Left renal pelvis (tissue), 4 donors: ENCODE measurements around the gene LRRC25. TPM values are rescaled to one million over a fixed set of nuclear protein-coding genes. Genes with fewer than 3 reads are reported as not detected.

Experiments used
- DNase-seq, 4 donors: peaks; one replicate each; pipeline ENCODE4 v3.0.0-alpha.2; 2013; ENCODE audit warnings: low read depth in 4 of 4, low spot score in 3 of 4
- polyA plus RNA-seq, 4 donors: library from polyadenylated mRNA; unstranded; fragments of 120-200 nt; gene quantifications; one replicate each; pipeline ENCODE4 v1.2.1, GENCODE V29; 2013; ENCODE audit not compliant: insufficient read length in 4 of 4

The LRRC25 gene
- polyA plus RNA-seq, 4 donors, result 0.78 to 1.6 (median 1.1) TPM

- no peak for DNase-seq
Observed at GRCh38 chr19:18425515-18426415, 28.3 kb upstream of the LRRC25 start.

- DNase-seq, result no peak
Observed at GRCh38 chr19:18424890-18425514, 27.6 kb upstream of the LRRC25 start.

- DNase-seq, result no peak
Observed at GRCh38 chr19:18424122-18424889, 26.9 kb upstream of the LRRC25 start.

GRCh38 chr19:18423258-18424020 lies 26.0 kb upstream of the LRRC25 start:
- DNase-seq, result no peak

DNA sequence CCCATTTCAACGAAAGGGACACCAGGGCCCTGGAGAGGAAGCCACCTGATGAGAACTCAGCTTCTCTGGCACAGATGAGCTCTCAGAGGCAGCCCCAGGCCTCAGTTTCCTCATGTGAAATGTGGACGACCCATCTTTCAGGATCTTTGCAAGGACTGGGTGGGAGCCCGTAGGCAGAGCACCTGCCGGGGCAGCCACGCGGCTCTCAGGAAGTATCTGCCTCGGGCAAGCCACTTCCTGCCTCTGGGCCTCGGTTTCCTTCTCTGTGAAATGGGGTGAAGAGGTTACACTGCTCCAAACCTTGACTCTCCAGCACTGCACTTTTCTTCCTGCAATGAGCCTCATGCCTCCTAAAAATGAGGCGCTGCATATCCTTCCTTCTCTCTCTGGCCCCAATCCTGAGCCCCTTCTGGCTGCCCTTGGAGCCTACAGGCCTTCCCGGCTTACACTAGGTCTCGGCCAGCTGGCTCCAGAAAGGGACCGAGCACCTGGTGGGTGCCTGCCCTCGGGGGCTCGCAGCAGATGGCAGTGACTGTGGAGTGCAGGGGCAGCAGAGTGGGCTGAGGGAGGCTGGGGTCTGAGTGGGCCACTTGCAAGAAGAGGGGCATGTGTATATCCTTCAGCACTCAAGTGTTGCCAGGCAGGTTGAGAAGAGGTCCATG lies 25.2 kb upstream of the LRRC25 start:
- no peak for DNase-seq

- no peak for DNase-seq
Observed at GRCh38 chr19:18421371-18421959, 24.0 kb upstream of the LRRC25 start.

- DNase-seq, result no peak
Observed at GRCh38 chr19:18420930-18421329, 23.5 kb upstream of the LRRC25 start.

- DNase-seq, result no peak
Observed at GRCh38 chr19:18419699-18420460, 22.5 kb upstream of the LRRC25 start.

GRCh38 chr19:18419195-18419698 lies 21.8 kb upstream of the LRRC25 start, which contains the start of gene SSBP4:
SSBP4 (plus strand) TSS chr19:18419398; CDS start chr19:18419649, 251 bp downstream.
- no peak for DNase-seq

GRCh38 chr19:18418483-18419194 lies 21.2 kb upstream of the LRRC25 start:
- no peak for DNase-seq

GRCh38 chr19:18418029-18418482 lies 20.6 kb upstream of the LRRC25 start:
- no peak for DNase-seq

GRCh38 chr19:18417250-18418028 lies 20.0 kb upstream of the LRRC25 start:
- no peak for DNase-seq

DNA sequence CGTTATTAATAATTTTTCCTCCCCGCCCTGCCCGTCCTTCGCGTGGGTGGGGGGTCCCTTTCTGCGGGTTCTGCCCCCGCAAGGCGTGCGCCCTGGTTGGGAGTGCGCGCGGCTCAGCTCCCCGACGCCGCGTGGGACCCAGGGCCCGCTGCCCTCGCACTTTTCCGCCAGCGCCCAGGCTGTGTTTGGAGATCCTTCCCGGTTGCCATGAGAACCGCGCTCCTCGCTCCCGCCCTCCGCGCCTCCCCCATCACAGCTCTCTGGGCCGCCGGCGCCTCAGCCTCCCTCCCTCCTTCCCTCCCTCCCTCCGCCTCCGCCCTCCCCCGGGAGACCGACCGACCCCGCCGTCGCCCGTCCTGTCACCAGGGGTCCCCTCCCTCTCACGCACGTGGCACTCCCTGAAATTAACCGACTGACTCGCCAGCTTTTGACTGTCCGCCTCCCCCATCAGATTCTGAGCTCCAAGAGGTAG lies 19.4 kb upstream of the LRRC25 start:
- DNase-seq, result peak; percentile 82 to 88 (median 86)

DNA sequence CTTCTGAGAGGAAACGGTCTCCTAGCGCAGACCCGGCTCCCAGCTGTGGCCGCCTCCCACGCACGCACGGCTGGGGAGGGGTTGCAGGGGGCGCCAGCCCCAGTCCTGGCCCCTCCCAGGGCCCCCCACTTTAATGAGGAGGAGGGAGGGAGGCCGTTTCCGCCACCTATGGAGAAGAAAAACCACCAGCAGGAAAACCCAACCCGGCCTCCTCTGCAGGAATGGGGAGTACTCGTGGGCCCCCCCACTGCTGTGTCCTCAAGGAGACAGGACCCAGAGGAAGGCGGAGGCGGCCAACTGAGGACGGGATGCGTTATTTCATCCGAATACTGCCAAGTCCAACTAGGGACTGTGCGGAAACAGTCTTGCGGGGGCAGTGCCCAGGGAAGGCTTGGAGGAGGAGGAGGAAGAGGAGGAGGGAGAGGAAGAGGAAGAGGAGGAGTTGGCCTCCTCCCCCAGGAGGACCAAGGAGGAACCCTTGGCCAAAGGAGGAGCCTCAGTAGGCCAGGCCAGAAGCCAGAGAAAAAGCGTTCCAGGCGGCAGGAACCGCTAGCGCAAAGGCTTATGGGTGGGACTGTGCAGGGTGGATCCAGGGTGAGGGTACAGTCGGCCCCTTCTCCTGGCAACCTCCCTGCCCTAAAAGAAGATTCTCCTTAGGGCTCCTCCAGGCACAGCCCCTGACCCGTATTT lies 17.9 kb upstream of the LRRC25 start:
- DNase-seq, result peak in 1 of 4 donors; percentile 82

DNA sequence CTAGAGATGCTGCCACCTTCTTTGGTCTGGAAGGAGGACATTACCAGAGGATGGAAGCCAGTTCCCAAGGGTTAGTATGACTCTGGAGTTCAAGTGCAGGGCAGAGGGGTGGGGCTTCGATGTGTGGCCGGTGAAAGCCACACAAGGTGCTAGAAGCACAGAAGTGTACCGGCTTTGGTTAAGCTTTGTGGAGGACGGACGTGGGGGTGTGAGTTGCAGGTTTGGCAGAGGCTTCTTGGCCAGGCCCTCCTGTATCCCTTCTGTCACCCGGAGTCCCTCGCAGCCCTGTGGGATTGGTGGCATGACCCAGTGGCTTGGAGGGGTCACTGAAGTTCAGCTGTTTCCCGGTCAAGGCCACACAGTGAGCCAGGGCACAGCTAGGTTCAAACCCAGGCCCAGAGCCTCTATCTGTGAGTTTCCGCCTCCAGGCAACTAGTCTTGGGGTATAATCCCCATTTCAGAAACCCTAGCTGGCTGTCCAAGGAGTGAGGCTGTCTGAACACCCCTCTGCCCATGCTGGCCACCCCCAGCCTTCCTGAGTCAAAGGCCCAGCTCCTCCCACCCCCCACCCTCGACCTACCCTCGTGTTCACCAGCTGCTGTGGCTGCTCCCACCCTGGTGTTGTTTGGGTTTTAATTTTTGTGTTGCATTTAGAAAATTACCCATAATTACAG lies 17.2 kb upstream of the LRRC25 start:
- DNase-seq, result no peak
